HL-60 (cell line): ENCODE data around the gene ATOX1.

ENCODE experiments used
- DNase-seq, 2 experiments: peaks; one replicate each; pipeline ENCODE4 v3.0.0-alpha.2; 2010 to 2020; ENCODE audit warnings: low read depth in 1 of 2, low spot score in 1 of 2
- H3K27ac ChIP-seq: fragments of 250-450 bp; sonication (Bioruptor Pico); replicated peaks from 2 replicates; pipeline ENCODE4 v1.5.1; 2020; ENCODE audit warnings: mild to moderate bottlenecking, moderate library complexity
- H3K27me3 ChIP-seq: fragments of 250-450 bp; sonication (Bioruptor Pico); 2 replicates; pipeline ENCODE4 v1.5.1; 2021; ENCODE audit warnings: mild to moderate bottlenecking, moderate library complexity; ENCODE audit not compliant: insufficient read depth, poor library complexity, severe bottlenecking
- H3K4me3 ChIP-seq: replicated peaks from 2 replicates; pipeline ENCODE4 v1.5.1; 2011; ENCODE audit warnings: mild to moderate bottlenecking, control low read depth, low read length; ENCODE audit not compliant: insufficient read depth
- CTCF ChIP-seq: IDR thresholded peaks from one replicate; pipeline ENCODE4 v1.5.1; 2011; ENCODE audit warnings: low read length, control low read depth, inconsistent platforms; ENCODE audit not compliant: insufficient read depth
- GABPA ChIP-seq: IDR thresholded peaks from 2 replicates; pipeline ENCODE4 v1.6.1; 2012; ENCODE audit warnings: low read depth
- POLR2AphosphoS5 ChIP-seq: IDR thresholded peaks from 2 replicates; pipeline ENCODE4 v1.6.1; 2012; ENCODE audit warnings: low read depth
- REST ChIP-seq: IDR thresholded peaks from 2 replicates; pipeline ENCODE4 v1.6.1; 2012; ENCODE audit warnings: low read depth; ENCODE audit not compliant: insufficient replicate concordance
- SPI1 ChIP-seq: IDR thresholded peaks from 2 replicates; pipeline ENCODE4 v1.6.1; 2012; ENCODE audit warnings: low read depth, mild to moderate bottlenecking, borderline replicate concordance

ATOX1 gene

GRCh38 chr5:151735646-151736045 is 22.8 kb downstream of the ATOX1 start:
- H3K27ac ChIP-seq, result no peak overlapping the region
- no peak overlapping the region for H3K4me3 ChIP-seq
- TF ChIP-seq SPI1 (no peak), GABPA (no peak), REST (no peak), POLR2AphosphoS5 (no peak), CTCF (no peak)
- no peak for DNase-seq
- no peaks in the 10 kb centered on the region for H3K27me3 ChIP-seq

- no peaks in the 10 kb centered on the region for H3K27me3 ChIP-seq
- no peak overlapping the region for H3K4me3 ChIP-seq
- TF ChIP-seq SPI1 (no peak), REST (no peak), GABPA (no peak), CTCF (no peak), POLR2AphosphoS5 (no peak)
- DNase-seq, result no peak
- H3K27ac ChIP-seq, result no peak overlapping the region
Measured at GRCh38 chr5:151734064-151734408, 24.4 kb downstream of the ATOX1 start.

DNA sequence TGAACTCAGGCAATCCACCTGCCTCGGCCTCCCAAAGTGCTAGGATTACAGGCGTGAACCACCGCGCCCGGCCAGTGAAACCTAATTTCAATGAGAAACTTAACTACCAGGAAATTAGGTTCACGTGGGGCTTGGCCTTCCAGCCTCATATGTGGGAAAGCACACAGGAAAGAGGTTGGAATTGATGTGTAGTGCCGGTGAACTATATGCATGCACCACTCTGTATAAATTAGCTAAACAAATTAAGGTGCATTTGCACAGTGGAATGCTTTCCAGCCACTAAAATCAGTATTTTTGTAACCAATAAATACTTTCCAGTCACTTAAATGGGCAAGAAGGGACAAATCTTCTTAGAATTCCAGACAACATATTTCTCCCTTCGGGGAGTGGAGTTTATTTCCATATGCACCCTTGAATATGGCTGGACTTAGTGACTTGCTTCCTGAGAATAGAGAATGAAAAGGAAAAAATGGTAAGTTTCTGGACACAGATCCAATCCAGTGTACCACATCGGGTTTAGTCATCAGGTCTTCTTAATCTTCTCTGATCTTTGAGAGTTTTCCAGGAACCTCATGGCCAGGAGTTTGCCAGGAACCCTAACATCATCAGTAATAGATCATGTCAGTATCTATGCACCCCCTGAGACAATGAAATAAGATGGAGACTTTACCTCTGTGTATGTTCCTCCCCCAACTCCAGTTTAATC is 24.9 kb downstream of the ATOX1 start:
- H3K27me3 ChIP-seq, result no peaks in the 10 kb centered on the region
- no peak overlapping the region for H3K4me3 ChIP-seq
- TF ChIP-seq POLR2AphosphoS5, result no peak
- no peak for TF ChIP-seq REST
- TF ChIP-seq SPI1, result no peak
- TF ChIP-seq CTCF, result no peak
- no peak for TF ChIP-seq GABPA

More for the DNA sequence above, 24.9 kb downstream of the ATOX1 start:
- no peak for DNase-seq
- H3K27ac ChIP-seq, result no peak overlapping the region
